Activated CD4-positive, CD25-positive, alpha-beta regulatory T cell treated with anti-CD3 and anti-CD28 coated beads, Interleukin-2, amount 50 U/mL, for 72 hours (primary cell): ENCODE measurements around the gene XPO1.
"Not testable (repeated sequence)": the region's sequence is repeated elsewhere in the genome, so short reads cannot be mapped to it uniquely, and the experiment has no call there.

Source experiments
- DNase-seq: peaks from one replicate; pipeline ENCODE4 v3.0.0; 2021

The XPO1 gene

DNA sequence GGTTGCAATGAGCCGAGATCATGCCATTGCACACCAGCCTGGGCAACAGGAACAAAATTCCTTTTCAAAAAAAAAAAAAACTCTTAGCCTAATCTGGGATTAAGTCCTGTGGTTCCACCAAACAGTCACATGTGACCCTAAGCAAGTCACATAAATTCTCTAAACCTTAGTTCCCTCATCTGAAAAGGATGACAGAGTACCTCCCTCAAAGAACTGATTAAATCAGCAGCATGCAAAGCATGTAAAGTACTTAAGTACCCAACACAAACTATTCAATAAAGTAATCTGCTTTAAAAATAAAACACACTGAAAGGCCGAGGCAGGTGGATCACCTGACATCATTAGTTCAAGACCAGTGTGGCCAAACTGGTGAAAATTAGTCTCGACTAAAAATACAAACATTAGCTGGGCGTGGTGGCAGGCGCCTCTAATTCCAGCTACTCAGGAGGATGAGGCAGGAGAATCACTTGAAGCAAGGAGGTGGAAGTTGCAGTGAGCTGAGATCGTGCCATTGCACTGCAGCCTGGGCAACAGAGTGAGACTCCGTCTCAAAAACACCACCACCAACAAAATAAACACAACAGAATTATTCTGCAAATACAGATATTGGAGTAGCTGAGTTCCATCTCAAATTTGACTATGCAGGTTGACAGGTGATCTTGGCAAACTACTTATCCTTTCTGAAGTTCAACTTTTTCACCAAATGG is 74.2 kb downstream of the XPO1 start:
- DNase-seq: no peak

DNA sequence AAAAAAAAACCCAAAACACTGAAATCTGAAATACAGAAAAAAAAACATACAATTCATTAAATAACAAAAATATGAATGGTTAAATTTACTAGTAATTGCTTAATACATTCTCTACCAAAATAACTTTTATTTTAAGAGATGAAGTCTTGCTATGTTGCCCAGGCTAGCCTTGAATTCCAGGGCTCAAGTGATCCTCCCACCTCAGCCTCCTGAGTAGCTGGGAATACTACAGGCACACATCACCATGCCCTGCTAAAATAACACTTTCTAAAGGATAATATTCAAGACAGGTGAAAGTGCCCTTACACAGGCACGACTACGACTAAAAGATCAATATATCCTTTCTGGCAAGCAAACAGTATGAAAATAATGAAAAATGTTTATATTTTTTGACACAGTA is 76.8 kb downstream of the XPO1 start:
- DNase-seq: no peak

DNA sequence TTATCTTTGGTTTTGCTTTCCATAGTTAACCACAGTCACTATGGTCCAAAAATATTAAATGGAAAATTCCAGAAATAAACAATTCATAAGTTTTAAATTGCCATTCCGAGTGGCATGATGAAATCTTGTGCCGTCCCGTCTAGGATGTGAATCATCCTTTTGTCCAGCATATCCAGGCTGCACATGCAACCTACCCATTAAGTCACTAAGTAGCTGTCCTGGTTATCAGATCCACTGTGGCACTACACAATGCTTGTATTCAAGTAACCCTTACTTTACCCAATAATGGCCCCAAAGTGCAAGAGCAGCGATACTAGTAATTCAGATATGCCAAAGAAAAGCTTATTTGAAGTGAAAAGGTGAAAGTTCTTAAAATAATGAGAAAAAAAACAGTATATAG is 78.0 kb downstream of the XPO1 start:
- no peak for DNase-seq

DNA sequence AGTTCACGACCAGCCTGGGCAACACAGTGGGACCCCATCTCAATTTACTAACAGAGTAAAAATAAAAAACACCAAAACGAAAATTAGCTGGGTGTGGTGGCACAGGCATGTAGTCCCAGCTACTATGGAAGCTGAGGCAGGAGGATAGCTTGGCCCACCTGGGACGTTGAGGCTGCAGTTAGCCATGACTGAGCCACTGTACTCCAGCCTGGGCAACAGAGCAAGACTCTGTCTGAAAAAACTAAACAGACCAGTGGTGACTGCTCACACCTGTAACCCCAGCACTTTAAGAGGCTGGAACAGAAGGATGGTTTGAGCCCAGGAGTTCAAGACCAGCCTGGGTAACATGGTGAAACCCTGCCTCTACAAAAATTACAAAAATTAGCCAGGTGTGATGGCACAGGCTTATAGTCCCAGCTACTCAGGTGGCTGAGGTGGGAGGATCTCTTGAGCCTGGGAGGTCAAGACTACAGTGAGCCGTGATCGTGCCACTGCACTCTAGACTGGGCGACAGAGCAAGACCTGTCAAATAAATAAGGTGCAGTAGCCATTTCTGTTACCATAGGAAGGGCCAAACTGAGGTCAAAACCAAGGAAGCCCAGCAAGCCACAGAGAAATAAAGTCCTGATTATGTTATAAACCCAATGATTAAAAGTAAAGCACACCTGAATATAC is 81.3 kb downstream of the XPO1 start:
- no peak for DNase-seq

DNA sequence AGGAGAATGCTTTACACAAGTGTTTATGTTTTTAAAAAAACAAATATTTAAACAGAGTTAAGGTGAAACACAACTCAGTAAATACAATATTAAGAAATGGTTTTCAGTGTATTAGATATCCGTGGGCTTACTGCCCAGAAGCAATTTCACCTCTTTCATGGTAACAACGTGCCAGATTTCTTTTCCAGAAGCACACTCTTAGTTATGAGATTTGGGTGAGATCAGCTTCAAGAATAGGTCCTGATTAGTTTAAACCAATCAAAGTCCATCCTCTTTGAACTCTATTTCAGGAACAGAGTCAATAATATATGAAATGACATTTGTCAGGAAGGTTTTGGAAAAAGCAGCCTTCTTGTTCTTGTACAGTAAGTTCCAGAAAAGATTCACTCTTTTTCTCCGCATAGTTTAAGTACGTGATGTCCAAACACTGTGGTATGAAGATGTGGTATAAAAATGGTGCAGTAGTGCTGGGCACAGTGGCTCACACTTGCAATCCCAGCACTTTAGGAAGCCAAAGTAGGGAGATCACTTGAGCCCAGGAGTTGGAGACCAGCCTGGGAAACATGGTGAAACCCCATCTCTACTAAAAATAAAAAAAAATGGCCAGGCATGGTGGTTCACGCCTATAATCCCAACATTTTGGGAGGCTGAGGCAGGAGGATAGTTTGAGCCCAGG is 81.9 kb downstream of the XPO1 start:
- DNase-seq: no peak

DNA sequence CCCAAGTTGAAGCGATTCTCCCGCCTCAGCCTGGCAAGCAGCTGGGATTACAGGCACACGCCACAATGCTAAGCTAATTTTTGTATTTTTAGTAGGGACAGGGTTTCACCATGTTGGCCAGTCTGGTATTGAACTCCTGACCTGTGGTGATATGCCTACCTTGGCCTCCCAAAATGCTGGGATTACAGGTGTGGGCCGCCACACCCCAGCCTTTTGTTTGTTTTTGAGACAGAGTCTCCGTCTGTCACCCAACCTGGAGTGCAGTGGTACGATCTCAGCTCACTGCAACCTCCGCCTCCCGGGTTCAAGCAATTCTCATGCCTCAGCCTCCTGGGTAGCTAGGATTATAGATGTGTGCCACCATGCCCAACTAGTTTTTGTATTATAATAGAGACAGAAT is 83.2 kb downstream of the XPO1 start:
- DNase-seq: not testable (repeated sequence)

DNA sequence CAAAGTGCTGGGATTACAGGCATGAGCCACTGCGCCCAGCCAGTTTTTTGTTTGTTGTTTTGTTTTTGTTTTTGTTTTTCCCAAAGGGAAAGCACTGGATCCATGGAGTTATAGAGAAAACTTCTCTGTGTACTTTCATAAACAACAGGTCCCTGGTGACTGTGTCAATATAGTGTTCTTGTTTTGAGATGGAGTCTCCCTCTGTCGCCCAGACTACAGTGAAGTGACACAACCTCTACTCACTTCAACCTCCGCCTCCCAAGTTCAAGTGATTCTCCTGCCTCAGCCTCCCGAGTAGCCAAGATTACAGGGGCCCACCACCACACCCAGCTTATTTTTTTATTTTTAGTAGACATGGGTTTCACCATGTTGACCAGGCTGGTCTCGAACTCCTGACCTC is 83.8 kb downstream of the XPO1 start:
- no peak for DNase-seq

DNA sequence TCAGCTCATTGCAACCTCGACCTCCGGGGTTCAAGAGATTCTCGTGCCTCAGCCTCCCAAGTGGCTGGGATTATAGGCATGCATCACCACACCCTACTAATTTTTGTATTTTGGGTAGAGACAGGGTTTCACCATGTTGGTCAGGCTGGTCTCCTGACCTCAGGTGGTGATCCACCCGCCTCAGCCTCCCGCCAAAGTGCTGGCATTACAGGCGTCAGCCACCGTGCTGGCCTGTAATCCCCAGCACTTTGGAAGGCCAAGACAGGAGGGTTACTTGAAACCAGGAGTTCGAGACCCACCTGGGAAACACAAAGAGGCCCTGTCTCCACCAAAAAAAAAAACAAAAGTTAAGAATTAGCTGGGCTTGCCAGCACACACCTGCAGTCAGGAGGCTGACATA is 85.8 kb downstream of the XPO1 start:
- DNase-seq: no peak

DNA sequence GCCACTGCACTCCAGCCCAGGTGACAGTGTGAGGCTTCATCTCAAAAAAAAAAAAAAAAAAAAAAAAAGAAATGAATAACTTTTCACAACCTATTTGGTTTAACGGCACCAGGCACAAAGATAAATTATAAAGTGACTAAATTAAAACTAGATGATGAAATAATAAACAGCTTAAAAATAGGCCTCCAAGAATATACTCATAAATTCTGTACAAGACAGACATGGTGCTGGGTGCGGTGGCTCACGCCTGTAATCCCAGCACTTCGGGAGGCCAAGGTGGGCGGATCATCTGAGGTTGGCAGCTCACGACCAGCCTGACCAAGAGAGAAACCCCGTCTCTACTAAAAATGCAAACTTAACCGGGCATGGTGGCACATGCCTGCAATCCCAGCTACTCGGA is 87.0 kb downstream of the XPO1 start:
- DNase-seq: no peak

DNA sequence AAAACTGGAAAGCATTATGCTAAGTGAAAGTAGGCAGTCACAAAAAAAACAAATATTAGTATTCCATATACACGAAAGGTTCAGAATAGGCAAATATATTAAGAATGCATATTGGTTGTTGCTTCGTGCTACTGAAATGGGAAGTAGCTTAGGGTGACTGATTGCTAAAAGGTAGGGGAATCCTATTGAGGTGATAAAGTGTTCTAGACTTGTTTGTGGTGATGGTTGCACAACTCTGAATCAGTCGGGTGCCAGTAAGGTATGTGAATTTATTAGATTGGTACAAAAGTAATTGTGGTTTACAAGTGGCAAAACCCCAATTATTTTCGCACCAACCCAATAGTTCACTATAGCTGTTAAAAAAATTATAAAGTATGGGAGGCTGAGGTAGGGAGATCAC is 88.0 kb downstream of the XPO1 start:
- DNase-seq: no peak

DNA sequence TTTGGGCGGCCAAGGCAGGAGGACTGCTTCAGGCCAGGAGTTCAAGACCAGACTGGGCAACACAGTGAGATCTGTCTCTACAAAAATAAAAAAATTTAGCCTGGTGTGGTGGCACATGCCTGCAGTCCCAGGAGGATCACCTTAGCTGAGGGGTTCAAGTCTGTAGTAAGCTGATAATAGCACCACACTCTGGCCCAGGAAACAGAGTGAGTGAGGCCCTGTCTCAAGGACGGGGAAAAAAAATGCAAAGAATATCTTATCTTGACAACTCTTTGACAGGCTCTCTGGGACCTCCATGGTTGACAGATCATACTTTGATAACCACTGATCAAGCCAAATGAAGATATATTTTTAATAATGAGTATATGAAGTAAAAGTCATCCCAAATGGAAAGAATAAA is 89.9 kb downstream of the XPO1 start:
- no peak for DNase-seq

DNA sequence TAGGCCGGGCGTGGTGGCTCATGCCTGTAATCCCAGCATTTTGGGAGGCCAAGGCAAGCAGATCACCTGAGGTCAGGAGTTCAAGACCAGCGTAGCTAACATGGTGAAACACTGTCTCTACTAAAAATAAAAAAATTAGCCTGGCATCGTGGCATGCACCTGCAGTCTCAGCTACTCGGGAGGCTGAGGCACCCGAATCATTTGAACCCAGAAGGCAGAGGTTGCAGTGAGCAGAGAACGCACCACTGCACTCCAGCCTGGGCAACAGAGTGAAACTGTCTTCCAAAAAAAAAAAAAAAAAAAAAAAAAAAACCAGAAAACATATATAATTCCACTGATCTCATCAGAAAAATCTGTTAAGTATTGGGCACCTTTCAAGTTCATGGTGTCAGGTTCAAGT is 91.2 kb downstream of the XPO1 start:
- DNase-seq: not testable (repeated sequence)

DNA sequence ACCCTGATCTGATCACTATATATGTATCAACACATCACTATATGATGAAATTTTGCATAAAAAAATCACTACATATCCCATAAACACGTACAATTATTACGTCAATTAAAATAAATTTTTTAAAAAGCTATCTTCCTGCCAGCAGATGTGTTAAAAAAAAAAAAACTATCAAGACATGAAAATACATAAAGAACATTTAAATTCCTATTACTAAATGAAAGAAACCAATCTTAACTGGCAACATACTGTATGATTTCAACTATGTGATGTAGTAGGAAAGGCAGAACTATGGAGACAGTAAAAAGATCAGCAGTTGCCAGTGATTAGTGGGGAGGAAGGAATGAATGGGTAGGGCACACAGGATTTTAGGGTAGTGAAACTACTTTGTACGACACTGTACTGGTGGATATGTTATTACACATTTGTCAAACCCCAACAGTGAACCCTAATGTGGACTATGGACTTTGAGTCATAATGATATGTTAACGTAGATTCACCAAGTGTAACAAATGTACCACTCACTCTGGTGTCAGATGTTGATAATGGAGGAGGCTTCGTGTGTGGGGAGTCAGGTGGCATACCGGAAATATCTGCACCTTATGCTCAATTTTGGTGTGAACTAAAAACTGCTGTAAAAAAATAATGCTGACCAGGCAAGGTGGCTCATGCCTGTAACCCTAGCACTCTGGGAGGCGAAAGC is 94.7 kb downstream of the XPO1 start:
- no peak for DNase-seq

DNA sequence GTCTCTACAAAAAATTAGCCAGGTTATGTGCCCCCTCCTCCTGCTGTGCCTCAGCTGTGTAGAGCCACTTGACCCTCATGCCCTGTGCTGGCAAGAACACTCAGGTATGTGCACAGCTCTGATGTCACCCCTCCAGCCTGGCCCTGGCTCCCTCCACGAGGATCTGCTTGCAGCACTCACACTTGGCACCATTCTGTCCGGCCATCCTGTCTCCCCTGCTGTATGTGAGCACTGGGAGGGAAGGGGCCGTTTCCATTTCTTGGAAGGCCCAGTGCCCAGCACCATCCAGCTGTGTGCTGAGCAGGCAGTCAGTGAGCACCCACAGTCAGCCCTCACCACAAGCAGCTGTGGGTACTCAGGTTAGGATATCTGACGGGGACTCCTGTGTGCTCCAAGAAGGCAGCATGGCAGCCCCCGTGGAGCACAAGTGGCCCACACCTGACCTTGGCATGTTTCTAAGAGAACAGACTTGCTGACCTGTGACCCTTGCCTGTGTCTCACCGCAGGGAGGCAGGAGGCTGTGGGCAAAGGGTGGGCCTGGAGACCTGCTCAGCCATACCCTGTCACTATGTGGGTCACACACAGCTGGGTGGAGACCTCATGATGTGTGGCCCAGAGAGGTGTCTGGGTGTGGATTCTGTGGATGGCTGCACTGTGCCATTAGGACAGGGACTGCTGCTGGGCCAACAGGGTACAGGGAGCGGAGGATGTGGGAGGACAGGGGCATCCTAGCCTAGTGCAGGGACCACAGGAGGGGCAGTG is 98.7 kb downstream of the XPO1 start:
- DNase-seq: no peak

DNA sequence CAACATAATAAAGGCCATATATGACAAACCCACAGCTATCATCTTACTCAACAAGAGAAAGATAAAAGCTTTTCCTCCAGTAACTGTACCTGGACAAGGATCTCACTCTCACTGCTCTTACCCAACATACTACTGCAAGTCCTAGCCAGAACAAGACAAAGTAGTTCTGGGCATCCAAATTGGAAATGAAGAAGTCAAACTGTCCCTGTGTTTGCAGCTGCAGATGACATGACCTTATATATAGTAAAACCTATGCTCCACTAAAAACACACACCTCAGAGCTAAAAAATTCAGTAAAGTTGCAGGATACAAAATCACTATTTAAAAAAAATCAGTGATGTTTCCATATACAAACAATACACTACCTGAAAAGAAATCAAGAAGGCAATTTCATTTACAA is 99.5 kb downstream of the XPO1 start:
- no peak for DNase-seq

DNA sequence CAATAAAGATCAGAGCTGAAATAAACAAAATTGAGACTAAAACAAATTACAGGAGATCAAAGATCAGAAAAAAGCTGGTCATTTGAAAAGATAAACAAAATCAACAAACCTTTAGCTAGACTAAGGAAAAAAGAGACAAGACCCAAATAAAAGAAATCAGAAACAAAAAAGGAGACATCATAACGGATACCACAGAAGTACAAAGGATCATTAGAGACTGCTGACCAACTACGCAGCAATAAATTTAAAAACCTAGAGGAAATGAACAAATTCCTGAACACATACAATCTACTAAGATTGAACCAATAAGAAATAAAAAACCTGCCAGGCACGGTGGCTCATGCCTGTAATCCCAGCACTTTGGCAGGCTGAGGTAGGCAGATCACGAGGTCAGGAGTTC is 101.0 kb downstream of the XPO1 start:
- no peak for DNase-seq

DNA sequence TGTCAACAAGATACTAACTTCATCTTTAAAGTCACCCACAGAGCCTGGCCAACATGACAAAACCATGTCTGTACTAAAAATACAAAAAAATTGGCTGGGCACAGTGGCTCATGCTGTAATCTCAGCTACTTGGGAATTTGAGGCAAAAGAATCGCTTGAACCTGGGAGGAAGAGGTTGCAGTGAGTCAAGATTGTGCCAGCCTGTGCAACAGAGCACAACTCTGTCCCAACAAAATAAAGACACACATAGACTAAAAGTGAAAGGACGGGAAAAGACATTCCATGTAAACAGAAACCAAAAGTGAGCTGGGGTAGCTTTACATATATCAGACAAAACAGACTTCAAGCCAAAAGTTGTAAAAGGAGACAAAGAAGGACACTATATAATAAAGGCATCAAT is 102.1 kb downstream of the XPO1 start:
- DNase-seq: no peak

DNA sequence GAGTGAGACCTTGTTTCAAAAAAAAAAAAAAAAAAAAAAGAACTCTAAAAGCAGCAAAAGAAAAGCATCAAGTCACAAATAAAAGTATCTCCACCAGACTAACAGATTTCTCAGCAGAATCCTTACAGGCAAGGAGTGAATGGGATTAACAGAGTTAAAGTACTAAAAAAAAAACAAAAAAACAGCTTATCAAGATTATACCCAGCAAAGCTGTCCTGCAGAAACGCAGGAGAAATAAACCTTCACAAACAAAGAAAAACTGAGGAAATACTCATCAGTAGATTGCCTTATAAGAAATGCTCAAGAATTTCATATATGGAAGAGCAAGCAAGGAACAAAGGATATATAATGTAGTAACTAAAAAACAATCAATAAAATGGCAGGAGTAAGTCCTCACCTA is 102.9 kb downstream of the XPO1 start:
- DNase-seq: no peak

DNA sequence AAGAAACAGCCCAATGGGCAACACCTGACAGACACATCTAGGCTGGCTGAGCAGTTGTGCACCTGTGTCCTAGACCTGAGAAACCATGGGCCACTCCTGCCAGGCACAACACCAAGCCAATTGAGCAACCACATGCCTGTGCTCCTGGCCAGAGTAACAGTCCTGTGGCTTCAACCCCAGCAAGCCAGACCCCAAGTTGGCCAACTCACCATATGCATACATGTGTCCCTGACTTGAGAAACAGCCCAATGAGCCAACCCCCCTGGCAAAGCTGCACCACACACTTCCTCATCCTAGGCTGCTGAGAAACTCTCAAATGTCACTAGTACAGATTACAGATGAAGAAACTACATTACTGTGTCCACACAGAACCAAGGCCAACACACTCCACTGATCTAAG is 103.8 kb downstream of the XPO1 start:
- DNase-seq: no peak

DNA sequence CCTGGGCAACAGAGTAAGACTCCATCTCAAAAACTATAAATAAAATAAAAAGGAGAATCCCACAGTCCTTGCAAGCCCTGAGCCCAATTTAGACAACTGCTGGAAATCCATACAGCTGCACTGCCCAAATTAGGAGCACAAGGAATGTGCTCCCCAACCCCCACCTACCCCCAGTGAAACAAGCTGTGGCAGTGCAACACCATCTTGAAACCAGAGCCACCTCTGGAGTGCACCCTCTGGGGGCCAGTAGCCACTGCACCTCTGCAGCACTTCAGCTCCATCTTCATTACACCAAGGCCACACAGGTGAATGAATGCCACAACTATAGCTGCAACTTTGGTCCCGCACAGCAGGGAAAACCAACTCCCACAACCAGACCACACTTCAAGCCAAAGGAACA is 104.5 kb downstream of the XPO1 start:
- DNase-seq: no peak

DNA sequence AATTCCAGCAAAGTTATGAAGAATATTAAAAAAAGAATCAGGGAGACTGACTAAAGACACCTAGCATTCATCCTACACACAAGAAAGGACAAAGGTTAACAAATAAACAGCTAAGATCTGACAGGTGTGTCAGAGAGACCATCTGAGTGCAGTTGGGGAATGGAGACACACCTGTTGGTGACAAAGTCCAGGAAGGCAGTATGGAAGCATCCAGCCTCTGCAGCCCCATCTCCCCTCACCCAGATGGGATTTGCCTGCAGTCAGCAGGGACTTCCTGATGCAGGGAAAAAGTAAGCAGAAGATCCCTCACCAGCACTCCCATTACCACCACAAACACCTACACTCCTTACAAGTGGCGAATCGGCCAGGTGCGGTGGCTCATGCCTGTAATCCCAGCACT is 105.2 kb downstream of the XPO1 start:
- no peak for DNase-seq

DNA sequence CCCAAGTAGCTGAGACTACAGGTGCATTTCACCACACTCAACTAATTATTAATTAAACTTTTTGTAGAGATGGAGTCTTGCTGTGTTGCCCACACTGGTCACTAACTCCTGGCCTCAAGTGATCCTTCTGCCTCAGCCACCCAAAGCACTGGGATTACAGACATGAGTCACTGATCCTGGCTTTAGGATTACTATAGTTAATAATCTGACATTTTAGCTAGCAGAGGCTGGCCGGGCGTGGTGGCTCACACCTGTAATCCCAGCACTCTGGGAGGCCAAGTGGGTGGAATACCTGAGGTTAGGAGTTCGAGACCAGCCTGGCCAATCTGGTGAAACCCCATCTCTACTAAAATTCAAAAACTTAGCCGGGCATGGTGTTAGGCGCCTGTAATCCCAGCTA is 106.8 kb downstream of the XPO1 start:
- DNase-seq: no peak
